AG20443 (cell line): ENCODE results near the gene PLA2G2F.

Experiments
- DNase-seq: peaks from one replicate; pipeline ENCODE4 v3.0.0; 2012; ENCODE audit warnings: low spot score, mixed read lengths

PLA2G2F gene

DNA sequence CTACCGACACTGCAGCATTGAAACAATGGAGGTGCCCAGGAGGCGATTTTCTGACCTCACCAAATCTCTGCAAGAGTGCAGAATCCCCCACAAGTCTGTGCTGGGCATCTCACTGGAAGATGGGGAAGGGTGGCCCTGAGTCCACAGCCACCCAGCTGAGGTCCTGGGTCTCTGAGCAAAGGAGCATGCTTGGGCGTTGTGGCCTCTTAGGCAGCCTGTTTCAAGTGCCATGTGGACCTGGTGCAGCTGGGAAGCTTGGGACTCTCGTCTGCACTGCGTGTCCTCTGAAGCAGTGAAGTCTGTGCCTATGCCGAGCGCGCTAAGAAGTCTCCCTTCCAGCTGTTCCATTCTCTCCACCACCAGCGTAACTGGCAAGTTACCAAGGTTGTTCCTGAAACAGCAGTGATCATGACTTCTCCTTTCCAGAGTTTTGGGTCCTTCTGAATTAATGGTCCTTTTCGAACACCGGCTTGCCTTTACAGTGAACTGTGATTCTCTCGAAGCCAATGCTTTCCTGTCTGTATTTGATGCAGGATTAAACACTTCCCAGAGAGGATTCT is 52.2 kb downstream of the PLA2G2F start:
- no peak for DNase-seq

DNA sequence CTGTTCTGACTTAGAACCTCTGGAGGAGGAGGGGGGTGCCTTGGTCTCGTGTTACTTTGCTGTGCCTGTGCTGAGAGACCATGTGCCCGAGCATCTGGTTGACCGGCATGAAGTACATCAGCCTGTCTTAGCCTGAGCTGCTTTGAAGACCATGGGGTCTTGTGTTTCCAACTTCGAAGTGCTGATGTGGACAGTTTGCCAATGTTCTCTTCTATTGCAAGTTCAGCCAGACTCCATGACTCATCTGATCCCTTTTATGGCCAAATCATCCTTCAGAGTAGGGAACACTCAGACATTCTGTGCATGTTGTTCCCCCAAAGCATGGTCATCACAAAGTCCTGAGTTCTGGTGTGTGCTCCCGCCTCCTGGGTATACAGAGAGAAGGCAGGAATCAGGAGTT is 53.2 kb downstream of the PLA2G2F start:
- DNase-seq = peak; percentile 37

DNA sequence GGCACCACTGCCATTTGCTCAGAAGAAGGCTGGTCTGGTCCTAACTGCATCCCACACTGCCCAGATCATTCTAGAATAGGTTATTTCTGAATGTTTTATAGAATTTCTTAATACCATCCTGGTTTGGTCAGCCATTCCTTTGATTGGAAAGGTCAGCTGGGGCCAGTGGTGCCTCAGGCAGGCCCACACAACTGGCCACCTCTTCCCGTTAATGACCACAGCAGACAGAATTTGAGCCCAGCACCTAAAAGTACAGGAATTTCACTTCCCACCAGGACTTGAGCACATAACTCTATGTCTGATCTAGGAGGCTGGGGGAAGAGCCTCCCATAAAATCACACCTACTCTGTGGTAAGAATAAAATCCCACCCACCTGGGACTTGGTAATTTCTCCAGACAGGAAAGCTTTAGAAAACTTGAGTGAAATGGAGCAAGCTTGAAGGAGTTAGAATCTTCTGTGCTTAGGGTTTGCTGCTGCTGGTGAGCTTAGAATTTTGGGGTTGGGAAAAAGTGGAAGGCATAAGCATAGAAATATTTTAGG is 53.8 kb downstream of the PLA2G2F start:
- no peak for DNase-seq

DNA sequence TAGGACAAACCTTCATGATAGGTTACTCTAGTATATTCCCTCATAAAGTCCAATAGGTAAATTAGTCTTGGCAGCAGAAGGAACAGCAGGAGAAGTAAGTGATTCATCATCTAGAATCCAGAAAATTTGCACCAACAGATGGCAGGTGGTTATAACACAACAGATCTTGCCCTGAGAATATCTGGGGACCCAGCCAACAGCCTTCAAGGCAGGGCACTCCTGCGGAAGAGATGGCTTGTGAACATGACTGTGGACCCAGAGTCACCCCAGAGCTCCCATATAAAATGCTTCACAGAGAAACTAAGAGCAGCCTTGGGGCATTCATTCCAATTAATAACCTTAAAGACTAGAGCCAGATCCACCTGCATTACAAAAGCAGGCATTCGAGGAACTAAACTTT is 55.1 kb downstream of the PLA2G2F start:
- no peak for DNase-seq

DNA sequence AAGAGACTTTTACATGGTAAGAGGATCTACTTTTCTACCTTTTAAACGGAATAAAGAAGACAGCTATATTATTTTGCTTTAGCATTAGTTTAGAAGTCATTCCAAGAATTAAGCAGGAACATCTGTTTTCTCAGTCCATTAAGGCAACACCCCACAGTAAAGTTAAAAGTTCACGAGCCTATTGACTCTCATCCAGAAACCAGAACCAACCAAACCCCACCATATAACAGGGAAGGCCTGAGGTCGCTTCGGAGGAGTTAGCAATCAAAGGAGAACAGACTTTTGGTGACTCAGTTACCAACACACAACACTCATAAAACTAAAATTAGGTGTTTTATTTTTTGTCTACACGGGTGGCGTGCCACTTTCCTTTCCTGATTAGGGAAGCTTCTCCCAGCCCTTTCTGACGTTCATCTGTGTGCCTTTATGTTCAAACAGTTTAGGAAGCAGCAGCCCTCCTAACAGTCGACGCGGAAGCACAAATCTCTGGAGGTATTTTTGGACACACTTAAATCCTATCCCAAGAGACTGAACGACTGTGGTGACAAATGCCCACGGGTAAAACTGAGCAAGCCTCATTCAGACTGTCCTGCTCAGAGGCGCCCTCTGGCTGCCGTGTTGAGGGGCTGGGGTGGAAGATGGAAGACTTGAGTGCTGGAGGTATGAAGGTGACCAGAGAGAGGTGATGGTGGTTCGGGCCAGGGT is 55.8 kb downstream of the PLA2G2F start:
- DNase-seq = peak; percentile 73

DNA sequence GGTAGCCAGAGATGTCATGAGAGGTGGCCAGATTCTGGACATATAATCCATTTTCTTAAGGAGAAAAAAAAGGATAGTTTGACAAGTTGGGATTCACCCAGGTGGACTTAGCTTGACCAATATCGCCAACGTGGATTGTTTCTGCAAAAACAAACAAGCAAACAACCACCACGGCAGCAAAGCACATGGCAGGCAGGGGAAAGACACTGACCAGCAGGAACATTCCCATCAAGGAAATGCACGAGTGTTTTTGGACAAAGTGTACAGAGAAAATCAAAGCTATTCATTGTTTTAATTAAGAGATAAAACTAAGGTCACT is 56.3 kb downstream of the PLA2G2F start:
- no peak for DNase-seq

DNA sequence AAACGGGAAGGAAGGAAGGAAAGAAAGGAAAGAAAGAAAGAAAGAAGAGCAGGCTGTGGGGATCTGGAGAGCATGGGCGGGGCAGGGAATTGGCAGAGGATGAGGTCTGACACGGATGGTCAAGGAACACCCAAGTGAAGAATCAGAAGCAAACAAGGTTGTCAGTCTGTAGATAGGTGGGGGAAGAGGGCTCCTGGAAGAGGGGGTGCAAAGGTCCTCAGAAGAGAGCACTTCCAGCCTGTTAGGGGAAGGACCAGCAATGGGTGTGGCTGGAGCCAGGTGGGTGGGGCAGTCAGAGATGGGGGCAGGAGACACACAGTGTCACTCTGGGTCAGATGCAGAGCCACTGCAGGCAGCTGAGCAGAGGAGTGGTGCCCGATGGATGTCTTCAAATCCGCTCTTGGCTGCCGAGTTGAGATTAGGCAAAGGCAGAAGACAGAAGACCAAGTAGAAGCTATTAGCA is 58.2 kb downstream of the PLA2G2F start:
- no peak for DNase-seq

DNA sequence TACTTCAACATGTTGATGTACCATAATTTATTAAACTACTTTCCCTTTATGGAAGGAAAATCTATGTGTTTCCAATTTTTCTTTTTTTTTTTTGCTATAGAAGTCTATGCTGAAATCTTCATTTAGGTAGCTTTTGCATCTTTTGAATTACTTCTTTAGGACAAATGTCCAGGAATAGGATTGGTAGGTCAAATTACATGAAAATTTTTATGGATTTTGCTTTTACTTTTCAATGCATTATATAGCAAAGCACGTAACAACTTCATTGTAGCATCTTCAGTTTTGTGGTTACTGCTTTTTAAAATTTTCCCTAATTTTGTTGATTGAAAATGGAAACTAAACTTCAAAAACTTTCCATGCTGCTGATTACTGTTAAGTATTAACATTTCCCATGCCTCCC is 59.2 kb downstream of the PLA2G2F start:
- no peak for DNase-seq

DNA sequence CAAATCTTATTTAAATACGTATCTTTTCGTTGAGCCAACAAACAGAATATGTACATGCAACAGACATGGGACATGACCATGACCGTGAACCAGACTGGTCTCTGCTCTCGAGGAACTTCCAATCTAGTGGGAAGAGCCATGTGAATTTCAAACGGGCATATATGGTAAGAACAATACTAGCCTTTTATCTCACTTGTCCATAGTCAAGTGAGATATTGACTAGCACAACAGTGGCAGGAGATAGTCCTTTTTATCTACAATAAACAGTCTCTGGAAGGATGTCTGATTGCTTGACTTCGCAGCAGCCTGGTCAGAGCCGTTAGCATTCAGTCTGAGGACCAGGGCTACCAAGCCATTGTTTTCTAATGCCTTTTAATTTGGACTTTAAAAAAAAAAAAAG is 59.8 kb downstream of the PLA2G2F start:
- DNase-seq = no peak

DNA sequence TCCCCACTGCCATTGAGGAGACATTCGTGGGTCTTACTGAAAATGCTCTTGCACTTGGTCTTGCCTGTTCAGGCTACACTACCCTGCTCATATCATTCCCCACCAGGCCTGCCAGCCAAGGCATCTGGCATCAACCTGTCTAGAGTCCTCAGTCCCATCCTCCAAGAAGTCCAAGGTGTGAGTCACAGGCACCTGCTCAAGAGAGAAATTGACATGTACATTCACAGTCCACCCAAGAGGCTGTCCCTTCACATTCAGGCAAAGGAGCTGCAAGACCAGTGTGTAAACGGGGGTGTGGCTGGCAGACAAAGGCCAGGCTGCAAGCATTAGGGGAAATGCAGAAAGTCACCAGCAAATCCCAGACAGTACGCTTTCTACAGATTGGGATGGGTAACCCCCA is 60.3 kb downstream of the PLA2G2F start:
- no peak for DNase-seq

DNA sequence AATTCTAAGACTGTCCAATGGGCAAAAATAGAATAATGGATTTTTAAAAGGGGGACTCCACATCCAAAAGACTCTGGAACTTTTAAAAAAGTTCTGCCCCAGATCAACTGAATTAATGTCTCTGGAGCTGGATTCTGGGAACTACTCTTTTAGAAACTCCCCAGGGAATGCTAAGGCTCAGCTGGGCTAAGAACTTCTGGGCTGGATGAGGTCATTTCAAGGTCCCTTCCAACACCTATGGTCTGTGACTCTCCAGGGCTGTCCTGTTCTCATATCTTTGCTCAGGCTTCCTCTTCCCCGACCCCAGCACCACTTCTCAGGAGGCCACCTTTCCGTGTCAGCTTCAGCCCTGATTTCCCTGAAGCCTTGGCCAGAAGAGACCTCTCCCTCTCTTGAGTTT is 60.7 kb downstream of the PLA2G2F start:
- DNase-seq = no peak
